HG03558 (cell line): Measurements from ENCODE around the gene CUL5.
"Not testable (repeated sequence)": the region's sequence is repeated elsewhere in the genome, so short reads cannot be mapped to it uniquely, and the experiment has no call there.

Experiments used
- ATAC-seq: cut with Tn5 transposase; IDR thresholded peaks from one replicate; pipeline ENCODE4 v1.9.1; 2021; ENCODE audit warnings: moderate number of reproducible peaks; ENCODE audit not compliant: unreplicated experiment; ENCODE audit errors: extremely low read depth

CUL5 gene

GRCh38 chr11:108019870-108020540 lies 11.3 kb downstream of the CUL5 start:
- ATAC-seq: no peak

- peak; percentile 81 for ATAC-seq
Measured at GRCh38 chr11:108025387-108026080, 16.8 kb downstream of the CUL5 start.

GRCh38 chr11:108027057-108027456 lies 18.4 kb downstream of the CUL5 start:
- ATAC-seq: no peak

GRCh38 chr11:108028822-108029441 lies 20.2 kb downstream of the CUL5 start:
- not testable (repeated sequence) for ATAC-seq

GRCh38 chr11:108031604-108032003 lies 22.9 kb downstream of the CUL5 start:
- not testable (repeated sequence) for ATAC-seq

- ATAC-seq: no peak
Measured at GRCh38 chr11:108032800-108033199, 24.1 kb downstream of the CUL5 start.

- ATAC-seq: no peak
Measured at GRCh38 chr11:108034034-108034433, 25.3 kb downstream of the CUL5 start.

- ATAC-seq: no peak
Measured at GRCh38 chr11:108034952-108035351, 26.3 kb downstream of the CUL5 start.

GRCh38 chr11:108035690-108036089 lies 27.0 kb downstream of the CUL5 start:
- ATAC-seq: no peak

GRCh38 chr11:108037211-108037610 lies 28.5 kb downstream of the CUL5 start:
- ATAC-seq: no peak

- no peak for ATAC-seq
Measured at GRCh38 chr11:108037636-108038035, 28.9 kb downstream of the CUL5 start.

GRCh38 chr11:108048269-108048668 lies 39.6 kb downstream of the CUL5 start:
- no peak for ATAC-seq

GRCh38 chr11:108062336-108062735 lies 53.6 kb downstream of the CUL5 start:
- no peak for ATAC-seq

- ATAC-seq: no peak
Measured at GRCh38 chr11:108063410-108063809, 54.7 kb downstream of the CUL5 start.

GRCh38 chr11:108069947-108070346 lies 61.2 kb downstream of the CUL5 start:
- ATAC-seq: no peak

- ATAC-seq: no peak
Measured at GRCh38 chr11:108084811-108085210, 76.1 kb downstream of the CUL5 start.

- ATAC-seq: no peak
Measured at GRCh38 chr11:108085672-108086071, 77.0 kb downstream of the CUL5 start.

- ATAC-seq: no peak
Measured at GRCh38 chr11:108092134-108092533, 83.4 kb downstream of the CUL5 start.

GRCh38 chr11:108093128-108093904 lies 84.6 kb downstream of the CUL5 start:
- no peak for ATAC-seq

- no peak for ATAC-seq
Measured at GRCh38 chr11:108097179-108097578, 88.5 kb downstream of the CUL5 start.
